BJ (cell line): ENCODE data around the gene UNG. TPM values are rescaled to one million over a fixed set of nuclear protein-coding genes. Genes with fewer than 3 reads are reported as not detected.
"Not testable (repeated sequence)": the region's sequence is repeated elsewhere in the genome, so short reads cannot be mapped to it uniquely, and the experiment has no call there.

ENCODE experiments used
- CTCF ChIA-PET: fragments of 350-600 bp; formaldehyde crosslinking; extraction: SDS; loops from one replicate; lab custom pipeline; 2021; ENCODE audit warnings: antibody characterized with exemption, inconsistent platforms; lab: Yijun Ruan, JAX
- POLR2A ChIA-PET: fragments of 300-600 bp; sonication (Branson Sonifier 250); formaldehyde crosslinking; extraction: SDS; loops from one replicate; lab custom pipeline; 2021; ENCODE audit warnings: antibody characterized with exemption; lab: Charles Lee
- DNase-seq: peaks from one replicate; pipeline ENCODE4 v3.0.0-alpha.2; 2011; ENCODE audit warnings: low read depth
- H3K27me3 ChIP-seq: 2 replicates; pipeline ENCODE4 v1.6.0; 2011; ENCODE audit warnings: low read length; ENCODE audit not compliant: control insufficient read depth, insufficient read depth
- H3K36me3 ChIP-seq: 2 replicates; pipeline ENCODE4 v1.5.1; 2011; ENCODE audit warnings: low read length; ENCODE audit not compliant: control insufficient read depth, insufficient read depth
- H3K4me3 ChIP-seq: 2 replicates; pipeline ENCODE4 v1.5.1; 2011; ENCODE audit warnings: low read depth, mild to moderate bottlenecking, control low read depth, low read length
- polyA minus RNA-seq: library from RNA; depleted of rRNA, polyadenylated mRNA; stranded (reverse); fragments of >200 nt; gene quantifications from 2 replicates; pipeline ENCODE4 v1.2.3, GENCODE V29; 2011; rRNA and poly(A)+ RNA removed
- polyA plus RNA-seq: library from polyadenylated mRNA; depleted of rRNA; stranded (reverse); fragments of >200 nt; gene quantifications from 2 replicates; pipeline ENCODE4 v1.2.3, GENCODE V29; 2011; rRNA removed
- TF ChIP-seq, protein P1 (sequence below): IDR thresholded peaks from 2 replicates; pipeline ENCODE4 v1.5.1; 2011; ENCODE audit warnings: low read depth, mild to moderate bottlenecking, control low read depth, inconsistent platforms, low read length, moderate library complexity; ENCODE audit not compliant: insufficient read depth

Gene UNG
- 10.4 and 11.7 TPM in 2 replicates for polyA plus RNA-seq
- polyA minus RNA-seq: 3.1 and 3.4 TPM in 2 replicates

- peak; percentile 63 for DNase-seq
- Histone ChIP-seq H3K4me3 (peak within 1 kb of the TSS; percentile 79), H3K27me3 (no peaks in the 10 kb centered on the region), H3K36me3 (peaks cover 1% of the 10 kb centered on the region; the same call in 1 of the 2 replicates)
- CTCF ChIA-PET: interaction anchor here (0.6 to 4.8 kb wide), 3 partner anchors 13 to 1279 kb away, joined by 3 to 32 read pairs (median 4); no protein-coding TSS in a partner anchor
- POLR2A ChIA-PET: no interaction called here
- TF ChIP-seq, protein P1, sequence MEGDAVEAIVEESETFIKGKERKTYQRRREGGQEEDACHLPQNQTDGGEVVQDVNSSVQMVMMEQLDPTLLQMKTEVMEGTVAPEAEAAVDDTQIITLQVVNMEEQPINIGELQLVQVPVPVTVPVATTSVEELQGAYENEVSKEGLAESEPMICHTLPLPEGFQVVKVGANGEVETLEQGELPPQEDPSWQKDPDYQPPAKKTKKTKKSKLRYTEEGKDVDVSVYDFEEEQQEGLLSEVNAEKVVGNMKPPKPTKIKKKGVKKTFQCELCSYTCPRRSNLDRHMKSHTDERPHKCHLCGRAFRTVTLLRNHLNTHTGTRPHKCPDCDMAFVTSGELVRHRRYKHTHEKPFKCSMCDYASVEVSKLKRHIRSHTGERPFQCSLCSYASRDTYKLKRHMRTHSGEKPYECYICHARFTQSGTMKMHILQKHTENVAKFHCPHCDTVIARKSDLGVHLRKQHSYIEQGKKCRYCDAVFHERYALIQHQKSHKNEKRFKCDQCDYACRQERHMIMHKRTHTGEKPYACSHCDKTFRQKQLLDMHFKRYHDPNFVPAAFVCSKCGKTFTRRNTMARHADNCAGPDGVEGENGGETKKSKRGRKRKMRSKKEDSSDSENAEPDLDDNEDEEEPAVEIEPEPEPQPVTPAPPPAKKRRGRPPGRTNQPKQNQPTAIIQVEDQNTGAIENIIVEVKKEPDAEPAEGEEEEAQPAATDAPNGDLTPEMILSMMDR: no peak
Observed at GRCh38 chr12:109097435-109098182, at the start of gene UNG. UNG (plus strand) TSS chr12:109097597; CDS start chr12:109097680, 83 bp downstream.

GRCh38 chr12:109048706-109049105, 48.7 kb upstream of the UNG start:
- POLR2A ChIA-PET, CTCF ChIA-PET, H3K27me3 ChIP-seq, H3K36me3 ChIP-seq, H3K4me3 ChIP-seq, DNase-seq: not testable (repeated sequence)

DNA sequence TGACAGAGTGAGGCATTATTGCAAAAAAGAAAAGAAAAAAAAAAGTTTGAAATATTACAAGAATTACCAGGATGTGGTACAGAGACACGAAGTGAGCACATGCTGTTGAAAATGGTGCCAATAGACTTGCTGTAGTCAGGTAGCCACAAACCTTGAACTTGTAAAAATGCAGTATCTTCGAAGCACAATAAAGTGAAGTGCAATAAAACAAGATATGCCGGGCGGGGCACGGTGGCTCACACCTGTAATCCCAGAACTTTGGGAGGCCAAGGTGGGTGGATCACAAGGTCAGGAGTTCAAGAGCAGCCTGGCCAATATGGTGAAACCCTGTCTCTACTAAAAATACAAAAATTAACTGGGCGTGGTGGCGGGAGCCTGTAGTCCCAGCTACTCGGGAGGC, 47.6 kb upstream of the UNG start:
- POLR2A ChIA-PET, DNase-seq, H3K4me3 ChIP-seq, H3K27me3 ChIP-seq, H3K36me3 ChIP-seq: not testable (repeated sequence)
- CTCF ChIA-PET: interaction anchor here (1.2 kb wide), 1 partner anchor 18 kb away, joined by 3 read pairs; no protein-coding TSS in a partner anchor

GRCh38 chr12:109052097-109052413, 45.3 kb upstream of the UNG start:
- CTCF ChIA-PET: no interaction called here
- Histone ChIP-seq H3K36me3 (no peaks in the 10 kb centered on the region), H3K27me3 (no peaks in the 10 kb centered on the region), H3K4me3 (peak overlapping the region; percentile 60)
- TF ChIP-seq, protein P1: no peak
- DNase-seq: no peak
- POLR2A ChIA-PET: no interaction called here

DNA sequence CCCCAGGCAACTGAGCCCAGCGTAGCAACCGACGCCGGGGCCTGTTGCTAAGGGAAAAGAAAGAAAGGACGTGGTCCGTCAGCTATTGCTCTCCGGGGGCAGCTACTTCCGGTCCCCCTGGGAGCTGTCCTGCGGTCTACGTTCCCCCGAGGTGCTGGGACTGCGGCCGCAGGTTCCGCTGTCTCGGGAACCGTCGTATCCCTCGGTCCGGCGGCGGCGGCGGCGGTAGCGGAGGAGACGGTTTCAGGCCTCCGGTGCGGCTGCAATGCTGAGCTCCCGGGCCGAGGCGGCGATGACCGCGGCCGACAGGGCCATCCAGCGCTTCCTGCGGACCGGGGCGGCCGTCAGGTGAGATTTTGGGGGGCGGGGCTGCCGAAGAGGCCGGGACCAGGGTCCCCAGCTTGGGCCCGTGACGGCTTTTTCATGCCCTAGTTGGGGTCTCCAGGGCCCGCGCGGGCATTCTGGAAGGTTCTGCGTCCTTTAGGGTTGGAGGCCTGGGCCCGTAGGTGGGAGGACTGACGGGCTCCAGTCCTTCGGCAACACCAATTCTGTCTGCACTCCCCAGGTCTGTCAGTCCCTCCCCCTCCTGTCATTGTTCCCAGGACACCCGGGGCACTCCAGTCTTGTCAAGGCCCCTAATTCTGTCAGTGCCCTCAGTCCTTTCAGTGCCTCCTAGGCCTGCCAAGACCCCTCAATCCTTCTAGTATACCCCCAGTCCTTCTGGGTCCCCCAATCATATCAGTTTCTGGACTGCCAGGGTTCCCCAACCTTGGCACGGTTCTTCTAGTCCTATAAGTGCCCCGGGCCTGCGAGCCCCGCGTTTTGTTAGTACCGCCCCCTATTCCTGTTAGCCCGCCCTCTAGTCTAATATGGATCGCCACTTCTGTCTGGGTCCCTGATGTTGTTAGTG, 44.7 kb upstream of the UNG start, which contains the start of gene USP30:
USP30 (plus strand) TSS at position 163 of the 910 bp plus-strand sequence; CDS start at position 266, 103 bp downstream.
- peaks cover 1% of the 10 kb centered on the region; the same call in 1 of the 2 replicates for H3K36me3 ChIP-seq
- ChIA-PET POLR2A (no interaction called here), CTCF (no interaction called here)
- DNase-seq: no peak
- H3K27me3 ChIP-seq: no peaks in the 10 kb centered on the region
- TF ChIP-seq, protein P1: no peak
- H3K4me3 ChIP-seq: peak within 1 kb of the TSS; percentile 60
